Fibroblast of villous mesenchyme (primary cell): ENCODE data around the gene C1orf105. TPM values are rescaled to one million over a fixed set of nuclear protein-coding genes. Genes with fewer than 3 reads are reported as not detected.

ENCODE experiments used
- DNase-seq: peaks from one replicate; pipeline ENCODE4 v3.0.0-alpha.2; 2010; ENCODE audit warnings: low read depth
- H3K4me3 ChIP-seq: 2 replicates; pipeline ENCODE4 v1.5.1; 2011; ENCODE audit warnings: low read depth, mild to moderate bottlenecking, low read length
- total RNA-seq: library from RNA; depleted of rRNA; stranded (reverse); fragments of >200 nt; gene quantifications from 2 replicates; pipeline ENCODE4 v1.2.3, GENCODE V29; 2012
- TF ChIP-seq, protein P1 (sequence below): IDR thresholded peaks from 2 replicates; pipeline ENCODE4 v1.5.1; 2012; ENCODE audit warnings: low read depth, mild to moderate bottlenecking, low read length; ENCODE audit not compliant: insufficient read depth

Gene C1orf105
- total RNA-seq, 1 donor, result not detected

DNA sequence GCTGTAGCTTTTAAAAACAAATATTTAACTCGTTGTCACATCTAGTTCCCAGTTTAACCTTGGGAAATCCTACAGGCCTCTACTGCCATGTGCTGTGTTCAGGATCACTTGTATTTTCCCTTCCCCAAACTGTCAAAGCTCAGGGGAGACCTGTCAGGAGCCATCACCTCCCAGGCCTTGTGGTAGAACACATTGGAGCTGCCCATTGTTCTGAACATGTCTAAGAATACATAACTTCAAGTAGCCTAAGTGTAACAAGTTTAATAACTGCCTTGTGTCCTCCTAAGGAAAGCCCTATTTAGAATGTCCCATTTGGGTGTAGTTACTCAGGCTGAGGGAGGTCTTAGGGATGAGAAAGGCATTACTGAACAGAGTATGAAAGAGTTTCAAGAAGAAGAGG is 52.0 kb downstream of the C1orf105 start:
- no peak for DNase-seq

DNA sequence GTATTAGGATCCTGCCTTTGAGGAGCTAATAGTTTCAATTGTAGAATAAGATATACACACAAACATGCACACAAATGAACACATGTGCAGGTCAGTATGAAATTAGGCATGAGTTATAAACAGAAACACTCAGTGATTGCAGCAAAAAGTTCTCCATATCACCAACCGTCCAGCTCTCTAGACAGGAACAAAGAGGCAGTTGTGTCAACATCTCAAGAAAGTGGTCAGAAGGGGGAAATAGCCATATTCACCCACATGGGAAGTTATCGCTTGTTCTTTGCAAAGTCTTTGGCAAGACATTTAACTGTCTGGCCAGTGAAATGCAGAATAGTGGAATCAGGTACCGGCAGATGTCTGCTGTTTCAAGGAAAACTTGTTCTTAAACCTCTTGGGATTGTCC is 52.8 kb downstream of the C1orf105 start:
- H3K4me3 ChIP-seq, result no peak overlapping the region
- TF ChIP-seq, protein P1, sequence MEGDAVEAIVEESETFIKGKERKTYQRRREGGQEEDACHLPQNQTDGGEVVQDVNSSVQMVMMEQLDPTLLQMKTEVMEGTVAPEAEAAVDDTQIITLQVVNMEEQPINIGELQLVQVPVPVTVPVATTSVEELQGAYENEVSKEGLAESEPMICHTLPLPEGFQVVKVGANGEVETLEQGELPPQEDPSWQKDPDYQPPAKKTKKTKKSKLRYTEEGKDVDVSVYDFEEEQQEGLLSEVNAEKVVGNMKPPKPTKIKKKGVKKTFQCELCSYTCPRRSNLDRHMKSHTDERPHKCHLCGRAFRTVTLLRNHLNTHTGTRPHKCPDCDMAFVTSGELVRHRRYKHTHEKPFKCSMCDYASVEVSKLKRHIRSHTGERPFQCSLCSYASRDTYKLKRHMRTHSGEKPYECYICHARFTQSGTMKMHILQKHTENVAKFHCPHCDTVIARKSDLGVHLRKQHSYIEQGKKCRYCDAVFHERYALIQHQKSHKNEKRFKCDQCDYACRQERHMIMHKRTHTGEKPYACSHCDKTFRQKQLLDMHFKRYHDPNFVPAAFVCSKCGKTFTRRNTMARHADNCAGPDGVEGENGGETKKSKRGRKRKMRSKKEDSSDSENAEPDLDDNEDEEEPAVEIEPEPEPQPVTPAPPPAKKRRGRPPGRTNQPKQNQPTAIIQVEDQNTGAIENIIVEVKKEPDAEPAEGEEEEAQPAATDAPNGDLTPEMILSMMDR, result no peak

More for the DNA sequence above, 52.0 kb downstream of the C1orf105 start:
- TF ChIP-seq, protein P1, result no peak
- no peak overlapping the region for H3K4me3 ChIP-seq

DNA sequence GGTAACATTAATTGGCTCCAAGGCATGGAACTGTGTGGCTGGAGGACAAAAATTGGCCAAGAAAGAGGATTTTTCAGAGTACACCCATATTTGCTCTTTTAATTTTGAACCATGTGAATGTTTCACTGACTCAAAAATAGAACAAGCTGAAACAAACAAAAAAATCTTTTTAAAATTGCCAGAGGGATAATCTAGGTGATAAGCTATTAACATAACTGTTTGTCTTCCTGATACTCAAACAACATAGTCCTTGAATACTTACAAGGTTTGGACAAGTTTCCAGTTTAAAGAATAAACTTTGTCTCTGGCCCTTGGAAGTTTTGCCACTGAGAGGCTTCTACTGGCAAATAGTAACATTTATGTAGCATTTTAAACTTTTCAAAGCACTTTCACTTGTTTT is 53.4 kb downstream of the C1orf105 start:
- TF ChIP-seq, protein P1, result no peak

More for the DNA sequence above, 52.8 kb downstream of the C1orf105 start:
- DNase-seq, result no peak

DNA sequence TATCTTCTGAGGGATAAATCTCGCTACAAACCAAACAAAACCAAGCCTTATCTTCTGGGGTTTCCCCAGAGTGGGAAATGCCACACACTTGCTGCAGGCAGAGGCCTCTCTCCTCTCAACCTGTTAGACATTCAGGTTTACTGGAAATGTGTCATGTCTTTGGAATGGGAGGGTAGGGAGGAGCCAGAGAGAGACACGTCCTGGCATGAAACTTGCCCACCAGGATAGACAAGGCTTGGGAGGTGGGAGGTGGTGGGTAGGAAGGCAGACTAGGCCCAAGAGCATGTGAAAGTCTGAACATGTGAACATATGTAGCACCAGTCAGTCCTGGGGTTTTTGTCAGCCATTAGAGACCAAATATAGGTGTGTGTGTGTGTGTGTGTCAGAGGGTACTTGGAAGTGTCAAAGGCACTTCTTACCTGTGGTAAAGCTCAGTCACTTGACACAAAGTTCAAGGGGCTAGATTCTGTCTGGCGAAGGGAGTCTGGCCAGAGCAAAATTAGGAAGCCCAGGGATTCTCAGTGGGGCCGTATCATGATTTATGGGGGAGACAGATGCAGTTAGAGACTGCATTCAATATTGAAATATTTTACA is 55.8 kb downstream of the C1orf105 start:
- H3K4me3 ChIP-seq, result no peak overlapping the region
- TF ChIP-seq, protein P1, result no peak
- DNase-seq, result no peak

More for the DNA sequence above, 53.4 kb downstream of the C1orf105 start:
- no peak for DNase-seq
- no peak overlapping the region for H3K4me3 ChIP-seq

DNA sequence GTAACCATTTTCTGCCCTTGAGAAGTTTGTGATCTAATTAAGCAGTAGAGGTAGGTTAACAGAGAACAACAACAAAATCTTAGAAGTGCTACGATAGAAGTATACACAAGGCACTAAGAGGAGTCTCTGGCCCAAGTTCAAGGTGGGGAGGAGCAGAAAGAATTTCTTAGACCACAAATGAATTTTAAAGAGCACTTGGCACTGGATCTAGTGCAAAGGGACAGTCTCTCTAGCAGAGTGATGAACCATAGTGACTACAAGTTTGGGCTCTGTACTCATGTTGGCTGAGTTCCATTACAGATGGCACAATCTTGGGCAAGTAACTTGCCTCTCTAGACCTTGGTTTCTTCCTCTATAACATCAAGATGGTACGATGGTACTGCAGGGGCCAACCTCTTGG is 56.7 kb downstream of the C1orf105 start:
- no peak overlapping the region for H3K4me3 ChIP-seq
- TF ChIP-seq, protein P1, result no peak
- no peak for DNase-seq

DNA sequence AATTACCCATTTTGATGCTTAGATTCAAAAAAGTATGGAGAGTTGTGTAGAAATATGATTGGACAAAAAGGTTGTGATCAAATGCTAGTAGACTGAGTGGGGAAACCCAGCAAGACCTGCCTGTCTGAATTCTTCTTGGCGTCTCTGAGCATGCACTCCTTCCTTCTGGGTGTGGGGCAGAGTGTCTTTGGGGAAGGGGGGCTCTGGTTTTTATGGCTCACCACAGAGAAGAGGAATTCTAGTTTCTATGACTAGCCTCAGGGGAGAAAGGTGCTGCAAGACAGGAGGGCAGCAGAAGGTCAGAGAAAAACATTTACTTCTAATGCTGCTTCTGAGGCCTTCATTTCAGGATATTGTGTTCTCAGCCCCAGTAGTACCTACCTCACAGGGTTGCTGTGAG is 57.3 kb downstream of the C1orf105 start:
- DNase-seq, result no peak
- TF ChIP-seq, protein P1, result no peak
- no peak overlapping the region for H3K4me3 ChIP-seq

DNA sequence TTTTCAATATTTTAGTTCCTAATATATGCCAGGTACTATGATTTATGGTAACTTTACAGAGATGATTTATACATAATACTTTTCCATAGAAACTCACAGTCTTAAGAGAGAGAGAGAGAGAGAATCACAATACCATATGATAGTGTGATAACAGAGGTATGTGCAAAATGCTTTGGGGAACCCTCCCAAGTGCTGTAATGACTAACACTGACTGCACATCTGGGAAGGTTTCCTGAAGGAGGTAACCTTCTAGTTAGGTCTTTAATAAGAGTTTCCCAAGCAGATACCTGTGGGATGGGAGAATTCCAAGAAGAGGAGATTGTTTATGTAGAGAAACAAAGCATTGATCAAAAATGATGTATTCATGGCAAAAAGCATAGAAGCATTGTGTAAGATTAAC is 58.0 kb downstream of the C1orf105 start:
- H3K4me3 ChIP-seq, result no peak overlapping the region
- TF ChIP-seq, protein P1, result no peak
- DNase-seq, result no peak
